Lower lobe of right lung (tissue), 2 donors: ENCODE measurements around the gene ARHGAP8. TPM values are rescaled to one million over a fixed set of nuclear protein-coding genes. Genes with fewer than 3 reads are reported as not detected.
A peak's percentile ranks its signal among the peaks of the same experiment; 100 is the strongest.

Experiments used
- ATAC-seq, 2 donors: fragments of 200-7000 bp; cut with Tn5 transposase; one replicate each; pipeline ENCODE4 v1.9.1; 2020 to 2022; ENCODE audit warnings: mild to moderate bottlenecking in 2 of 2, moderate library complexity in 2 of 2
- DNase-seq: peaks from one replicate; pipeline ENCODE4 v3.0.0-alpha.2; 2020
- H3K27ac ChIP-seq: fragments of 200-600 bp; one replicate; pipeline ENCODE4 v1.8.0; 2022
- H3K27me3 ChIP-seq: fragments of 200-600 bp; one replicate; pipeline ENCODE4 v1.8.0; 2022; ENCODE audit warnings: low read depth
- H3K36me3 ChIP-seq: fragments of 200-600 bp; one replicate; pipeline ENCODE4 v1.8.0; 2022; ENCODE audit warnings: mild to moderate bottlenecking
- H3K4me1 ChIP-seq: fragments of 200-600 bp; one replicate; pipeline ENCODE4 v1.8.0; 2022
- H3K4me3 ChIP-seq: fragments of 200-600 bp; one replicate; pipeline ENCODE4 v1.8.0; 2022; ENCODE audit warnings: mild to moderate bottlenecking
- H3K9me3 ChIP-seq: fragments of 200-600 bp; one replicate; pipeline ENCODE4 v1.8.0; 2022
- intact Hi-C: fragments of 100-400 bp; cut with DNase I; formaldehyde crosslinking; loops from one replicate; pipeline ENCODE4 v1.11.0; 2022
- total RNA-seq: library from RNA; stranded (reverse); fragmentation: NEBNext Ultra II Directional; extraction: Animal tissue kit (Norgen Biotek cat#: 25700); gene quantifications from one replicate; pipeline ENCODE4 v1.2.1, GENCODE V29; 2021
- TF ChIP-seq, protein P1 (sequence below): fragments of 200-600 bp; IDR thresholded peaks from one replicate; pipeline ENCODE4 v1.8.0; 2022; ENCODE audit warnings: antibody characterized with exemption, mild to moderate bottlenecking
- donor health status: DM: no; HTN: yes; CAD: no; lungs with severe emphysema.

The ARHGAP8 gene
- total RNA-seq, 1 donor from 2014 or later, result 18.2 TPM

DNA sequence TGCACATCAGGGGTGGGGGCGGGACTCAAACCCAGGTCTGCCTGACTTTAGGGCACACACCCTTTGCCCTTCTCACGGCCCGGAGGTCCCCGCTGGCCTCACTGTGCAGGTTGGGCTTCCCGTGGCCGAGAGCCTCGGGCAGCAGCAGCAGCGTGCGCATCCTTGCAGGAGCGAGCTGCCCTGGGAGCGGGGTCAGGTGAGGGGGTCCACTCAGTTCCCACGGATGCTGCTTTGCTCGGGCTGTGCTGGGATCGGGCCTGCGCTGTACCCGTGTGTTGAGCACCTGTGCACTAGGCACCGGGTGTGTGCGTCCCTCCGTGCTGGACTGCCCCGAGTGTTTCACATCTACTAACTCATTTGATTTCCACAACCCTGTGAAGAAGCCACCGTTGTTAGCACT is 25.2 kb upstream of the ARHGAP8 start:
- Histone ChIP-seq H3K4me3 (no peak overlapping the region), H3K4me1 (peaks cover 14% of the 10 kb centered on the region), H3K27me3 (no peaks in the 10 kb centered on the region), H3K27ac (no peak overlapping the region), H3K36me3 (peaks cover 4% of the 10 kb centered on the region), H3K9me3 (no peaks in the 10 kb centered on the region)
- intact Hi-C loops, result no loop called here
- DNase-seq (no peak), ATAC-seq (no peak)
- TF ChIP-seq, protein P1, sequence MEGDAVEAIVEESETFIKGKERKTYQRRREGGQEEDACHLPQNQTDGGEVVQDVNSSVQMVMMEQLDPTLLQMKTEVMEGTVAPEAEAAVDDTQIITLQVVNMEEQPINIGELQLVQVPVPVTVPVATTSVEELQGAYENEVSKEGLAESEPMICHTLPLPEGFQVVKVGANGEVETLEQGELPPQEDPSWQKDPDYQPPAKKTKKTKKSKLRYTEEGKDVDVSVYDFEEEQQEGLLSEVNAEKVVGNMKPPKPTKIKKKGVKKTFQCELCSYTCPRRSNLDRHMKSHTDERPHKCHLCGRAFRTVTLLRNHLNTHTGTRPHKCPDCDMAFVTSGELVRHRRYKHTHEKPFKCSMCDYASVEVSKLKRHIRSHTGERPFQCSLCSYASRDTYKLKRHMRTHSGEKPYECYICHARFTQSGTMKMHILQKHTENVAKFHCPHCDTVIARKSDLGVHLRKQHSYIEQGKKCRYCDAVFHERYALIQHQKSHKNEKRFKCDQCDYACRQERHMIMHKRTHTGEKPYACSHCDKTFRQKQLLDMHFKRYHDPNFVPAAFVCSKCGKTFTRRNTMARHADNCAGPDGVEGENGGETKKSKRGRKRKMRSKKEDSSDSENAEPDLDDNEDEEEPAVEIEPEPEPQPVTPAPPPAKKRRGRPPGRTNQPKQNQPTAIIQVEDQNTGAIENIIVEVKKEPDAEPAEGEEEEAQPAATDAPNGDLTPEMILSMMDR, result no peak

DNA sequence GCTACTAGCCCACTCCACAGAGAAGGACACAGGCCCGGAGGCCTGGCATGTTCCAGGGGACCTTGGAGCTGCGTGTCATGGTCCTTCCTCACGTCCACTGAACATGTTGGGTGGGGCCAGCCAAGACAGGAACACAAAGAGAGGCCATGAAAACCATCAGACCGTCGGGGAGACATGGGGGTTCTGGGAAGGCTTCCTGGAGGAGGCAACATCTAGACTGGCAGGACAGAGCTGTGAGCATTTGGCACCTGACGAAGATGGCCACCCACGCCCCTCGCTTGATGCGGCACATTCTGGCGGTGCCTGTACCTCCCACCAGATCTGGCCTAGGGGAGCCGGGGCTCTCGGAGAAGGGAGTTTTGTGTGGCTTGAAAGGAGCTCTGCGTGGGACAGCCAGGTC is 24.7 kb upstream of the ARHGAP8 start:
- H3K27me3 ChIP-seq, result no peaks in the 10 kb centered on the region
- intact Hi-C loops, result no loop called here
- no peak overlapping the region for H3K4me3 ChIP-seq
- TF ChIP-seq, protein P1, result no peak
- no peaks in the 10 kb centered on the region for H3K9me3 ChIP-seq
- peaks cover 14% of the 10 kb centered on the region for H3K4me1 ChIP-seq
- H3K36me3 ChIP-seq, result peaks cover 4% of the 10 kb centered on the region
- ATAC-seq (no peak), DNase-seq (no peak)
- H3K27ac ChIP-seq, result no peak overlapping the region

DNA sequence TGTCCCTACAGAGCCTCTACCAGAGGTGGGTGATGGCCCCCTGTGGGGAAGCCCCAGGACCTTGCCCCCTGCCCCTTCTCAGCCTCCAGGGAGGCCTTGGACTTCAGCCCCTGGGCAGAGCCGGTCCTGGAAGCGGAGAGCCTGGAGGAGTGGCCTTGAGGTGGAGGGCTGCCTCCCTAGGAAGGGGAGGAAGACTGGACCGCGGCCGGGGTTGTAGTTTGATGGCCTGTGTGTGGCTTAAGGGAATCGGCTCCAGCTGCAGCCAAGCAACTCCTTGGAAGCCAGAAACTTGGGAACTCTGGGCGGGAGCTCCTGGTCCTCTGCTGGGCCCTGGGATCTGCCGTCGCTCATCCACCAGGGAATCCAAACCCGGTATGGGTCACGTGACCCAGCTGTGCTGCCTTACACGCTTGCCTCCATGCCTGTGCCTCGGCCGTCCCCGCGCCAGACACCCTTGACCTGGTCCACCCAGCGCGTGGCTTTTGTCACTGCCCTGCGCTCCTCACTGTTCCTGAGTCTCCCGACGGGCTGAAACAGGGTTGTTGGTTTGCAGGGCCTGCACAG is 23.5 kb upstream of the ARHGAP8 start:
- DNase-seq (no peak), ATAC-seq (peak; percentile 2 to 3)
- Histone ChIP-seq H3K27ac (peak overlapping the region; percentile 58), H3K4me1 (peaks cover 14% of the 10 kb centered on the region), H3K36me3 (peaks cover 4% of the 10 kb centered on the region), H3K9me3 (no peaks in the 10 kb centered on the region), H3K4me3 (peak overlapping the region; percentile 8), H3K27me3 (no peaks in the 10 kb centered on the region)
- TF ChIP-seq, protein P1, result no peak
- intact Hi-C loops, result no loop called here

DNA sequence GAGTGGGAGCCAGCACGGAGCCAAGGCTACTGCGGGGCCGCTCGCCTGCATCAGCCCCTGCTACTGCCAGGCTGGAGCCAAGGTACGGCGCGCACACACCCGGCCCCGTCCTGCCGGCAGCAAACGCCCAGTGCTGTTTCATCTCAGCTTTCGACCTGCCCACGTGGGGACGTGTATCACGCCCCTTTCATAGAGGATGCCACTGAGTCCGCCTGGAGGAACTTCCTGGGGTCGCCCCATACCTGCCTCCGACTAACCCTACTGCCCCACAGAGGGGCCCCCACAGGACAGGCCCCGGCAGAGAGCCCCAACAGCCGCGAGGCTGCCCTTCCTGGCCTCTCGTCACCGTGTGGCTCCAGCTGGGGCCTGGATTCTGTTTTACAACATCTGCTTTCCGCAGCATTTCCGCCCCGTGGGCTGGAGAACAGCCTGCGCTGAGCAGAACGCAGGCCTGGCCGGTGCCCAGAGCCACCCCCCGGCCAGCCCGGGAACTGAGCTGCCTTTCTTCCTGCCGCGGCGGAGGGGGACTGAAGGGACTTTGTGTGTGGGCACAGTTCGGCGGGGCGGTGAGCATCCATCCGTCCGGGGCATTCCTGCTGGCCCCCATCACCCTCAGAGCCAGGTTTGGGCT is 22.9 kb upstream of the ARHGAP8 start:
- H3K27me3 ChIP-seq, result no peaks in the 10 kb centered on the region
- peak overlapping the region; percentile 58 for H3K27ac ChIP-seq
- TF ChIP-seq, protein P1, result no peak
- intact Hi-C loops, result no loop called here
- peak overlapping the region; percentile 8 for H3K4me3 ChIP-seq
- H3K9me3 ChIP-seq, result no peaks in the 10 kb centered on the region
- DNase-seq (no peak), ATAC-seq (peak; percentile 54 to 60)
- H3K36me3 ChIP-seq, result peaks cover 4% of the 10 kb centered on the region
- H3K4me1 ChIP-seq, result peaks cover 14% of the 10 kb centered on the region

DNA sequence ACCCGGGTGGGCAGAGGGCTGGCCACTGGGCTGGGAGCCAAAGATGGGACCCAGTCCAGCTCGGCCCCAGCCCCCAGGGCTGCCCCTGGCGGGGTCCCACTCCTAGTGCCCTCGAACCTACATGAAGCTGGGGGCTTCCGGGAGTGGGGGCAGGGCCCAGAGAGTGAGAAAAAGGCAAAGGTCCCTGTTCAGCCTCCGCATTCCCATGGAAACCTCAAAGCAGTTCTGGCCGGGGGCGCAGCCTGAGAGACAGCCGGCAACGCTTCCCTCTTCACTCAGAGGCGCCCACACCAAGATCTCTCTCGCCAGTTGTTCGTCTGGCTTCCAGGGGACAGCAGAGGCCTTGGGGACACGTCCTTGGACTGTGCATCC is 22.4 kb upstream of the ARHGAP8 start:
- DNase-seq (no peak), ATAC-seq (no peak)
- Histone ChIP-seq H3K27me3 (no peaks in the 10 kb centered on the region), H3K4me1 (peaks cover 14% of the 10 kb centered on the region), H3K4me3 (no peak overlapping the region), H3K9me3 (no peaks in the 10 kb centered on the region), H3K27ac (peak overlapping the region; percentile 58), H3K36me3 (peaks cover 4% of the 10 kb centered on the region)
- TF ChIP-seq, protein P1, result no peak
- intact Hi-C loops, result no loop called here
